ENCODE data around the gene TAPT1. TPM values are rescaled to one million over a fixed set of nuclear protein-coding genes. Genes with fewer than 3 reads are reported as not detected.

The TAPT1 gene
- total and polyA plus RNA-seq, 2 of the 13 experiments (the other 11 are each of a cell fraction or from before 2014, with no cell fraction given), result 24.5 to 25.3 TPM

GRCh38 chr4:16129336-16129735 lies 96.9 kb downstream of the TAPT1 start (continued):
- no peak for TF ChIP-seq ZBTB33 (CRISPR knock-in tag; IDR thresholded peaks at IDR 0.05)
- TF ChIP-seq PTBP1 (IDR thresholded peaks at IDR 0.05; ENCODE audit: low read depth, low read length, poor library complexity, severe bottlenecking), result no peak
- TF ChIP-seq BORCS8-MEF2B (CRISPR knock-in tag; IDR thresholded peaks at IDR 0.05), result no peak
- TF ChIP-seq TP53 (CRISPR knock-in tag; conservative IDR thresholded peaks at IDR 0.05), result no peak
- no peak for TF ChIP-seq ZNF704 (CRISPR knock-in tag; IDR thresholded peaks at IDR 0.05; ENCODE audit: borderline replicate concordance)
- TF ChIP-seq MED13 (CRISPR knock-in tag; IDR thresholded peaks at IDR 0.05), result no peak
- TF ChIP-seq MYPOP (CRISPR knock-in tag; IDR thresholded peaks at IDR 0.05), result no peak
- TF ChIP-seq ZNF703 (CRISPR knock-in tag; IDR thresholded peaks at IDR 0.05; ENCODE audit: borderline replicate concordance), result no peak
- no peak for TF ChIP-seq NFATC3 (CRISPR knock-in tag; IDR thresholded peaks at IDR 0.05)
- no peak for TF ChIP-seq ZBED4 (CRISPR knock-in tag; IDR thresholded peaks at IDR 0.05; ENCODE audit: borderline replicate concordance)
- TF ChIP-seq ZNF740 (CRISPR knock-in tag; IDR thresholded peaks at IDR 0.05), result no peak
- no peak for TF ChIP-seq ZNF441 (CRISPR knock-in tag; IDR thresholded peaks at IDR 0.05; ENCODE audit: borderline replicate concordance)
- TF ChIP-seq PCBP2 (optimal IDR thresholded peaks at IDR 0.05; ENCODE audit: low read depth, low read length, poor library complexity, severe bottlenecking), result no peak
- TF ChIP-seq ZNF615 (CRISPR knock-in tag; IDR thresholded peaks at IDR 0.05; ENCODE audit: borderline replicate concordance), result no peak
- no peak for TF ChIP-seq HNRNPUL1 (IDR thresholded peaks at IDR 0.05; ENCODE audit: low read depth, low read length)
- no peak for TF ChIP-seq LRRFIP1 (CRISPR knock-in tag; conservative IDR thresholded peaks at IDR 0.05)
- no peak for TF ChIP-seq ETV6 (CRISPR knock-in tag; conservative IDR thresholded peaks at IDR 0.05)
- no peak for TF ChIP-seq ATF5 (CRISPR knock-in tag; IDR thresholded peaks at IDR 0.05; ENCODE audit: low read depth)

Measured in HepG2 (cell line).